Stimulated activated CD4-positive, alpha-beta T cell treated with anti-CD3 and anti-CD28 coated beads, Interleukin-12 subunit alpha, Interleukin-12 subunit beta, amount 100 ng/mL, for 24 hours (primary cell): ENCODE measurements around the gene PPP1R3E.

Experiments used
- DNase-seq, 2 experiments: peaks; one replicate each; pipeline ENCODE4 v3.0.0-alpha.2; 2020; ENCODE audit warnings: low read depth in 2 of 2

PPP1R3E gene

GRCh38 chr14:23322568-23323517 lies 20.2 kb upstream of the PPP1R3E start:
- DNase-seq: no peak

DNA sequence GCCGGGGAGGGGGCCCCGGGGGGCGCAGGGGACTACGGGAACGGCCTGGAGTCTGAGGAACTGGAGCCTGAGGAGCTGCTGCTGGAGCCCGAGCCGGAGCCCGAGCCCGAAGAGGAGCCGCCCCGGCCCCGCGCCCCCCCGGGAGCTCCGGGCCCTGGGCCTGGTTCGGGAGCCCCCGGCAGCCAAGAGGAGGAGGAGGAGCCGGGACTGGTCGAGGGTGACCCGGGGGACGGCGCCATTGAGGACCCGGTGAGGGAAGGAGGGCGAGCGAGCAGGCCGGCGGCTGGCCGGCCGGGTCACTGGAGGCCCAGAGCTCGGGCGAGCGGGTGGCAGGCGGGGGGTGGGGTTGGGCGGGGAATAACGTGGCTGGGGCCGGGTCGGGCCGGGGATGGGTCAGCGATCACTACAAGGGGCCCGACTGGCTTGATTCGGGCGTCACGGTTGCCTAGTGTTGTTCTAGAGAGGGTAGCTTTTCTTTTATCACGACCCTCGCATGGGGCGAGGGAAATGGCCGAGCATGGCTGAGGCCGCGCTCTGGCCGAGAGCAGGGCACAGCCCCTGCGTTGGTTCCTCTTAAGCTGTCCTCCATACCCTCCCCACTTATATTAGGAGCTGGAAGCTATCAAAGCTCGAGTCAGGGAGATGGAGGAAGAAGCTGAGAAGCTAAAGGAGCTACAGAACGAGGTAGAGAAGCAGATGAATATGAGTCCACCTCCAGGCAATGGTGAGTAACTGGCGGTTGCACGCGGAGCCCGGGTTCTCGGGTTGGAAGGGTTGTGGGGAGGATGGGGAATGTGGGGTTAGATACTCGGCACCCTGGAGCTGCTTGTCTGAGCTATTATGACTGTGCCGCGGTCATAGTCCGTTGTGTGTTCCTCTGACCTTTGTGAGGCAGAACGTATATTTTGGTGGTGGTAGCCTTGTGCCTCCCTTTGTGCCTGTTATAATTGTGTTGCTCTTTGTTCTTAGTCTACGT lies 19.2 kb upstream of the PPP1R3E start:
- DNase-seq: peak; percentile 35 to 45

DNA sequence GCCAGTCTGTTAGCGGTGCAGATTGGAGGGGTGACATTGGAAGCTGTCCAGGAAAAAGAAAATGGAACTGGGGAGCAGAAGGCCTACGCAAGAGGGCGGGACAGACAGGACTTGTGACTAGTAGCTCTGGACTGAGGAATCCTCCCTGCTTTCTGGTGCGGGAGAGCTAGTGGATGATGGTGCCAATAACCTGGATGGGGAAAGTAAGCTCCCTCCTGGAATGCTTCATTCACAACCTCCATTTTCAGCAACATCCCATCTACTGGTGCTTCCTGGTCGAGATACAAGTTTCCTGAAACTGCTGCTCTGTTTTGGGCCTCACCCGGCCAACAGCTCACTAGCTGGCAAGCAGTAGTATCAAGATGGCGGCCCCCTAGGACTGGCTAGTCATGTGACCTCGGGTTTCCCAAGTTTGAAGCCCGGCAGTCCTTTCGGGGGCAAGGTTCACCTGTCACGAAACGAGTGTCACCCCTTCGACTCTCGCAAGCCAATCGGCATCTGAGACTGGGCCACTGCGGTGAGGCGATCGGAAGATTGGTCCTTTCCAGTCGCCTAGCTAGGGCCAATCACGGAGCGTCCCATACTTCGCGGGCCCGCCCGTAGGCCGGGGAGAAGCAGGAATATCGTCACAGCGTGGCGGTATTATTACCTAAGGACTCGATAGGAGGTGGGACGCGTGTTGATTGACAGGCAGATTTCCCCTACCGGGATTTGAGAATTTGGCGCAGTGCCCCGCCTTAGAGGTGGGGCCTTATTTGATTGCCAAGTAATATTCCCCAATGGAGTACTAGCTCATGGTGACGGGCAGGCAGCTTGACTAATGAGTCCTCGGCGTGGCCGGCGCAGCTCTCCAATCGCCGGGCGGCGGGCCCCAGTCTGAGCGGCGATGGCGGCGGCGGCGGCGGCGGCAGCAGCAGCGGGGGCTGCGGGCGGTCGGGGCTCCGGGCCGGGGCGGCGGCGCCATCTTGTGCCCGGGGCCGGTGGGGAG lies 18.2 kb upstream of the PPP1R3E start, which contains the start of gene PABPN1:
Gene PABPN1, plus strand, starts transcription at position 874 of the 988 bp plus-strand sequence. Its CDS starts 13 bp downstream, at position 887.
- DNase-seq: peak; percentile 94 to 95

GRCh38 chr14:23319746-23320583 lies 17.3 kb upstream of the PPP1R3E start:
- no peak for DNase-seq

- no peak for DNase-seq
Observed at GRCh38 chr14:23316300-23316699, 13.6 kb upstream of the PPP1R3E start.

GRCh38 chr14:23310546-23310945 lies 7.9 kb upstream of the PPP1R3E start:
- no peak for DNase-seq

DNA sequence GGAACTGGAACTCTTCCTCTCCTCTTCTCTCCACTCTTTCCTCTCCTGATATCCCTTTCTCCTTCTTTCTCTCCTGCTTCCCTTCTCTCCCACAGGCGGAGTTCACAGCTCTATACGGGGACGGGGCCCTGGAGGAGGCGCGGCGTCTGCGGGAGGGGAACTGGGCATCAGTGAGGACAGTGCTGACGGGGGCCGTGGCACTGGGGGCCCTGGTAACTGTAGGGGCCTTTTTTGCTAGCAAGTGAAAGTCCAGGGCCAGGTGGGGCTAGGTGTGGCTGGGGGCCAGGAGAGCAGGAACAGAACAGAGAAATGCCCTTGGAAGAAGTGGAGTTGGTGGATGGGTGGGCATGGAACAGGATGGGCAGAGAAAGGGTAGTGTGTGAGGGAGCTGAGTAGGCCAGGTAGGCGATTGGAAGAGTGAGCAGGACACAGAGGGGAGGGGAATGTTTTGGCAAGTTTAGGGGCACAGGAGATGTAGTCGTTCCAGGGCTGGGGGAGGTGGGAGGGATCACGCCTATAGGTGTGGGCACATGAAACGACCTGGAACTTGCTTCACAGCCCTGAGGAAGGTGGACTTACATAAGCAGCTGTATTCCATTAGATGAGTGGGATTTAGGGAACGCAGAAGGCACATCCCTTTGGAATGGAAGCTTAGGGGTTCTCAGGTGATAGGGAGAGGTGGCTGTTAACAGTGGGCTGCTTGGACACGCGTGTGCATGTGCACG lies 6.2 kb upstream of the PPP1R3E start:
- no peak for DNase-seq

DNA sequence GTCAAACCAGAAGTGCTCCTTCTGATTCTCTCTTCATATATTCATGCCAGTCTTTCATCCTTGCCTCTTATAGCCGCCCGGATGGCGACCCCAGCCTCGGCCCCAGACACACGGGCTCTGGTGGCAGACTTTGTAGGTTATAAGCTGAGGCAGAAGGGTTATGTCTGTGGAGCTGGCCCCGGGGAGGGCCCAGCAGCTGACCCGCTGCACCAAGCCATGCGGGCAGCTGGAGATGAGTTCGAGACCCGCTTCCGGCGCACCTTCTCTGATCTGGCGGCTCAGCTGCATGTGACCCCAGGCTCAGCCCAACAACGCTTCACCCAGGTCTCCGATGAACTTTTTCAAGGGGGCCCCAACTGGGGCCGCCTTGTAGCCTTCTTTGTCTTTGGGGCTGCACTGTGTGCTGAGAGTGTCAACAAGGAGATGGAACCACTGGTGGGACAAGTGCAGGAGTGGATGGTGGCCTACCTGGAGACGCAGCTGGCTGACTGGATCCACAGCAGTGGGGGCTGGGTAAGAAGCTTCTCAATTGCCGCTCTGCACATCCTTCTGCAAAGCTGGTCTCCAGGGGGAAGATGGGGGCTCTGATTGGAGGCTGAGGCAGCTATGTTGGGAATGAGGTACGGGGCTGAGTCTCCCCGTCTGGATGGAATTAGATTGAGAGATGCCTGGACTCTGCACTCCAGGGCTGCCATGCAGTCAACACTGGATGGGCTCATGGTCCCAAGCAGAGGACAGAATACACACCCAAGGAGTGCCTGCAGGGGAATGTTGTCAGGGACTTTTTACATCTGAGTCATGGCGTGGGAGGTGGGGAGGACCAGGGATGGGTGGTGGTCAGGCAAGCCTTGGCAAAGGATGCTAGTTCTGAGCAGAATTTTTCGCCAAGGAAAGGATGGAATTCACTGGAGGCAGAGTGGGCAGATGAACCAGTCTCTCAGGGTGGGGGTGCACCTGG lies 5.3 kb upstream of the PPP1R3E start:
- DNase-seq: no peak

DNA sequence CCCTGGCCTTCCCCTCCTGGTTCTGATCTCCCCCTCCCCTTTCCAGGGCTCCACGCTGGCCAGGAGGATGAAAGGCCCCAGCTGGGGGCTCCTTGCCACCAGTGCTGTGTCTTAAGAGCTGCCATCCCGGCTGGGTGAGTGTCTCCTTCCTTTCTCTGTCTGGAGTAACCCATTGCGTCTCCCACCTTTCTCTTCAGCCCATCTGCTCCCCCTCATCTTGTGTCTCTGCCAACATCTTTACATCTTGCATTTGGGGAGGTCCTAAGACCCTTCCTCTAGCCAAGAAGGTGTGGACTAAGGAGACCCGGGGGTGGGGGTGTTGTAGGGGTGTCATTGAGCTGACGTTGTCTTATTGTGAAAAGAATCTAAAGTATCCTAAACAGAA lies 4.5 kb upstream of the PPP1R3E start:
- no peak for DNase-seq

DNA sequence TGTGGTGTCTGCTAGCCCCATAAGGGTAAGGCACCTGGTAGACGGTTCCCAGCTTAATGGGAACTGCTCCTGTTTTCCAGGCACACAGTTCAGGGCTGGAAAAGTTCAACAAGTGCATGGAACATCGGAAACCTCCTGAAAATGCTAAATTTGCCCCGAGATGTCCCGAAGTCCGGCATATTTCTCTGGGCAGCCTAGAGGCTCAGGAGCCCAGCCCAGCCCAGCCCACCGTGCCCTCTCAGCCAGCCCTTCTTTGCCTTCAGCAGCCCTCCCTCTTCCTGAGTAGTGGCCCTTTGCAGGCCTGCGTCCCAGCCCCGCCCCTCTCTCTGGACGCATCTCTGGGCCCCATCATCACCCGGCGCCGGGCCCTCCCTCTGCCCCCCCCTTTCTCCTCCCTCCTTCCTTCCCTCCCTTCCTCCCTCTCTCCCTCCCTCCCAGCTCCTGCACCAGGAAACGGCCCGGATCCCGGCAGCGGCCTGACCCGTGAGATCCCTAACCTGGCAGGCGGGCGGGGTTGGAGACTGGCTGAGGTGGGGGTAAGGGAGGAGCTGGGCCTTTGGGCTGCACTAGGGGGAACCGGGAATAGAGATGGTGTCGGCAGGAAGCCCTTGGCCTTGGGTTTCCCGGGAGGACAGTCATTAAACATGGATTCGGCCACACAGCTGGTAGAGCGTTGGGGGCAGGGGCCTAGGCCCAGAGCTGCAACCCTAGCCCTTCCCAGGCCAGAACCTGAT lies 3.9 kb upstream of the PPP1R3E start, which contains the start of gene BCL2L2:
Gene BCL2L2, plus strand, starts transcription at position 422 of the 734 bp plus-strand sequence. CDS start 935 bp downstream, outside the sequence.
- no peak for DNase-seq

- no peak for DNase-seq
Observed at GRCh38 chr14:23301969-23302289, 730 bp downstream of the PPP1R3E start.

DNA sequence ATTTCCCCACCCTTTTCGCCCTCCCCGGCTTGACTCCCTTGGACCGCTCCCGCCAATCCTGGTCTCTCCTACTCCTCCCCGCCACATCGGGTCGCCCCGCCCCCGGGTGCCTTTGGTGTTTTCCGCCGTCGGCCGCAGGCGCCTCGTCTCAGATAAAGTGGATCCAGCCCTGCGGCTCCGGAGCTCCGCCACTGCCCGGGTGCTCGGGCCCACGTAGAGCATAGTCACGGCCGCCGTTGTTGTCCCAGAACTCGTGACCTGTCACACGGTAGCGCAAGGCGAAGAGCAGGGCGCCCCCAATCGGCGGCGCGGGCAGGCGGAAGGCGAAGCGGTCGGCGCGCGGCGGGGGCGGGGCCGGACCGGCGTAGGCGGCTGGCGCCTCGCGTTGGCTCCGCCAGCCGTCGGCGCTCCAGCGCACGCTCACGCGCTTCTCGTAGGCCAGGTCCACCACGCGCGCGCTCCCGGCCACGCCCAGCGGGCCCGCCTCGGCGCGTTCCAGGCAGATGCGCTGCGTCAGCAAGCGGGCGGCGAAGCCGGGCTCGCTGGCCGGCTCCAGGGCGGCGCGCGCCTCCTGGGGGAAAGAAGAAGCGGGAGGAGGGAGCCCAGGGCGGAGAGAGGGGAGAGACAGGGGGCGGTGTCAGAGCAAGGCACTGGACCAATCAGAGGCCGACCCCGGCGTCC lies 1.2 kb downstream of the PPP1R3E start:
- DNase-seq: peak; percentile 92 to 95

DNA sequence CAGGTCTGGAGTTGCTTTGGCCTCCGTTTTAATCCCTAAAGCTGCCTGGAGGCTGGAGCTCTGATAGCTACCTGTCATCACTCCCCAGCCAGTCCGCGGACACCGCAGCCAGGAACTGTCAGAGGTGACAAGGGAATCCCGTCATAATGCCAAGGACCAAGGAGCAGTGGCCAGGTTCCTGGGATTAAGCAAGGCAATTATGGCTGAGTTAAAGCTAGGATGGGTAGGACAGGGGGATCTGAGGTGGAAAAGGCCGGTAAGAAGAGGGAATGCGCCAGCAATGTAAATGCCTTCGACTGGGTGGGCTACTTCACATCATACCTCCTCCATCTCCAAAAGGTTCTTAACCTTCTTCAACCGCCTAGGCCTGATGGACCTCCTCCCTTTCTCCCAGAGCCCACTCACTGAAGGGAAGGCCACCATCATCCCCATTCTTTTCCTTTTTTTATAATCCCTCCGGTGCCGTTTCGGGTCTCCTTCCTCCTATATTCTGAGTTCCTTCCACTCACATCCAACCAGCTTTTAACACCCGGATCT lies 1.9 kb downstream of the PPP1R3E start:
- no peak for DNase-seq

DNA sequence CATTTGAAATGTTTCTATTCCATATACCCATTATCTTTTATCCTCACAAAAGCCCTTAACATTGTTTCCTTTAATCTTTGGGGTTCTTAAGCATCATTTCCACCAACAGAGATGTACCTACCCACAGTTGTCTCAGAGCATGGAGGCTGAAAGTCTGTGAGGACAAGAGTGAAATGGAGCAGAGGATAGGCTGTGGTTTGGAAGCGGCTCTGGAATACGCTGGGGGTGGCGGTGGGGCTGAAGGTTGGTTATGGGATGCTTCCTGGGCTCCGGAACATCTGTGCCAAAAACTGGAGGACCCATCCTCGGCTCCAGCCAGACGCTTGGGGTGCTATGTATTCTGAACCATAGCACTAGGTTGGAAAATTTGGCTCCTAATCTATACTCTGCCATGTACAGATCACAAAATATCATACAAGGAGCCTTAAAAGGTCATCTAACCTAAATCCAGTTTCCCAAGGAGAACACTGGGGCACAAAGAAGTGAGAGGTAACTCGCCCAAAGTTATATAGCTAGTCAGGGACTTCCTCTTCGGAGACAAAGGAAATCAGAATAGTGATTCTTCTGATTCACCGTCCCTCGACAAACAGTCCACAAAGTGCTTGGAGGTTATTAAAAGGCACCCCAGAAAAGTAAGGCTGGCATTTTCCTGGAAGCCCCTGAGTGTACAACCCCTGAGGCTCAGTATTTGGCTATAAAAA lies 2.5 kb downstream of the PPP1R3E start:
- DNase-seq: no peak

DNA sequence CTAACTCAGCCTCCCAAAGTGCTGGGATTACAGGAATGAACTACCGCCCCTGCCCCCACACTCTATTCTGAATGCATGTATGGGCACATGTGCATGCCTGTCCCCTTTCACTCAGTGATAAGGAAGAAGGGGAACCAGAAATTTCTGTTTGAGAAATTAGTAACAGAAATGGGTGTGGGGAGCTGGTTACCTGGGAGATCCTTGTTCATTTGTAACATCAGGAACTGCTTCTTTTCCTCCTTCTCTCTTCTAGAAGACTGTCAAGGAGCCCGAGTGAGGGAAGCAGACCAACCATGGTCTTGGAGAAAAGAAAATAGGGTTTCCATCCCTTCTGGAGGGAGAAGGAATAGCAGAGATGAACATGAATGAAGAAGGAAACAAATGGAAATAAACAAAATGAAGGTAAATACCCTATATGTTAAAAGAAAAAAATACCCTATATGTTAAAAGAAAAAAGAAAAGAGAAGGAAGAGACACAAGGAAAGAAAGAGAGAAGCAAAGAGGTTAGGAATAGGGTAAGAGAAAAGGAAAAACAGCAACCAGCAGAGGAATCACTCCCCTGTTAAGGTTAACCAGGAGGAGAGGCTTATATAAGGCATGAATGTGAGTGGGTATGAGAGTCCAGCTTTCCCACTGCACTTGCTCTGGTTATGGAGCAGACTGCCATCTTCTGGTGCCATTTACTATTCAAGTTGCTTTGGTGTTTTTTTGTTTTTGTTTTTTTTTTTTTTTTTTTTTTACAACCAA lies 3.3 kb downstream of the PPP1R3E start:
- no peak for DNase-seq
